ENCODE results near the gene FHIT.

Gene FHIT

DNA sequence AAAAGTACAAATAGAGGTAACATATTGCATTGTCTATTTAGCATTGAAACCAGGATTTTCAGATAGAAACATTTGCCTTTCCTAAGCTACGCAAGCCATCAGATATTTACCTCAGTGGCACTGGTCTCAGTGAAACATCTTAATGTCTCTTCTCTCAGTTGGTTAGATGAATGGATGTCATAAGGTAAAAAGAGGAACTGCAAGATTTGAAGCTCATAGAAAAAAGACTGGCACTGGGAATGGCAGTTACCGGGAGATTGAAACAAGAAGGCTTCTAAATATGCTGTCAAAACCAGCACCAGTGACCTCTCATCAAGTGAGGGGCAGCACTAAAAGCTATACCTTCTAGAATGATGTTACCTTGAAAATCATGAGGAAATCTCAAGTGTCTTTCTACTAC lies 486.4 kb downstream of the FHIT start:
- no peak for DNase-seq (ENCODE audit: low read depth in 2 of 2)

GRCh38 chr3:60760145-60760544 lies 491.1 kb downstream of the FHIT start:
- DNase-seq (ENCODE audit: low read depth in 2 of 2), result no peak

- DNase-seq (ENCODE audit: low read depth in 2 of 2), result no peak
Measured at GRCh38 chr3:60759439-60759838, 491.8 kb downstream of the FHIT start.

GRCh38 chr3:60758831-60759230 lies 492.4 kb downstream of the FHIT start:
- DNase-seq (ENCODE audit: low read depth in 2 of 2), result no peak

- DNase-seq (ENCODE audit: low read depth in 2 of 2), result no peak
Measured at GRCh38 chr3:60758171-60758570, 493.1 kb downstream of the FHIT start.

DNA sequence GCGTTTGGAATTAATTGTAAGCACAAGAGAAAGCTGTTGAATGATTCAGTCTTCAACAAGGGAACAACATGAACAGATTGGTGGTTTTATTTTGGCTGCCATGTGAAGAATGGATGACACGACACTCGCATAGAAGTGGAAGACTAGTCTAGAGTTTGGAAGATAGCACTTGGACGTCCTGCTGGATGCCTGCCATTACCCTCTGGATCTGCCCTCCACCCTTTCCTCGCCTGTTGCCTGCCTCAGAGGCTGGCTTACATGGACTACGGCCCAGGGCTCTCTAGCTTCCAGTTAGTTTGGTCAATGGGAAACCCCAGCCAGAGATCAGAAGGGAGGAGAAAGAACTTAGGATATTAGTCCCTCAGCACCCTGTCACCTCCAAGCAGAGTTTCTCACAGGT lies 493.5 kb downstream of the FHIT start:
- DNase-seq (ENCODE audit: low read depth in 2 of 2), result no peak

- DNase-seq (ENCODE audit: low read depth in 2 of 2), result peak in 1 of 2 experiments; percentile 21
Measured at GRCh38 chr3:60756241-60757030, 494.8 kb downstream of the FHIT start.

DNA sequence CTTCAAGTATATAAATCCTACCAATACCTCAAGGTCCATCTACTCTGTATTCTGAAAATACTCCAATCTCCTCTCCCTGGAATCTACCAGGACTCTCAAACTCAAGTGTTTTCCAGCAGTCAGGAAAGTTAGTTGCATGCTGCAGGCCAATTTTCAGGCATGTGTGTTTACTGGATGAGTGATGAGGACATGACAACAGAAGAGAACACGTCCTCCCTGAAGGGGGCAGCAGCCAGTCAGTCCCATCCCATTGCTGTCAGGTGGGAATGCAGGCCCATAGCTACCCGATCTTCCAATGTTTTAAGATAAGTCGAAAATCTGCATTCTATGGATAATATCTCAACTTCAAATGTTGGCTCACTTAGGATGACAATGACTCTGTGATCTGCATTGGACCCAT lies 496.2 kb downstream of the FHIT start:
- DNase-seq (ENCODE audit: low read depth in 2 of 2), result no peak

DNA sequence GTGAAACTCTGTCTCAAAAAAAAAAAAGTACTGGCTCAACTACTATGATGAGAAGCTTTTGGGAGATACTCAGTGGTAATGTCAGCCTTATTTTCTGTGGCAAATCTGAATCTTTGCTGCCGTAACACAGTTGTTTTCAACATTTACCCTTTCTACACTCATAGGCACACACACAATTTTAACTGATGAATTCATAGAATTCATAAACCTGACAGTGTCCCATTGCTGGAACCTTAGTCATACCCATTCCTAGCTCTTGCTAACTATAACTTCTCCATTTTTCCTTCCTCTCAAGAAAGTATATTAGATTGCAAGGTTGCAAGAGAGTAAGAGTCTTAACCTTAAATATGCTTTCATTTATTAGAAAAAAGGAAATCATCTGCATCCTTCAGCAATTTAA lies 496.6 kb downstream of the FHIT start:
- peak; percentile 44 to 56 for DNase-seq (ENCODE audit: low read depth in 2 of 2)

DNA sequence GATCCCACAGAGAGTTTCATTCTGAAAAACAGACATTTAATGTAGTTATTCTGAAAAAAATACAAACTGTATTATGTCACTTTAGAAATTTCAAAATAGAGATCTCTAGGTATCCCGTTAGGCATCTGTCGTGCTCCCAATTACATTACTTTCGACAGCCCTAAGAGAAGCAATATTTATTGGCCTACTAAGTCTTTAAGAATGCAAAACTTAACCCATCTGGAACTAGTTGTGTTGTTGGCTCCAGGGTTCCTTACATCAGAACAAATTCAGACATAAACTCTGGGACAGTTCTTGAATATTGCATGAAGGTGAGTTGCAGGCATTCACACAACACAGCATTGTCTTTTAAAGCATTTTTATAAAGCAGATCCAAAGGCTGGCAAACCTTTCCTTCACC lies 498.4 kb downstream of the FHIT start:
- peak; percentile 86 to 88 for DNase-seq (ENCODE audit: low read depth in 2 of 2)

DNA sequence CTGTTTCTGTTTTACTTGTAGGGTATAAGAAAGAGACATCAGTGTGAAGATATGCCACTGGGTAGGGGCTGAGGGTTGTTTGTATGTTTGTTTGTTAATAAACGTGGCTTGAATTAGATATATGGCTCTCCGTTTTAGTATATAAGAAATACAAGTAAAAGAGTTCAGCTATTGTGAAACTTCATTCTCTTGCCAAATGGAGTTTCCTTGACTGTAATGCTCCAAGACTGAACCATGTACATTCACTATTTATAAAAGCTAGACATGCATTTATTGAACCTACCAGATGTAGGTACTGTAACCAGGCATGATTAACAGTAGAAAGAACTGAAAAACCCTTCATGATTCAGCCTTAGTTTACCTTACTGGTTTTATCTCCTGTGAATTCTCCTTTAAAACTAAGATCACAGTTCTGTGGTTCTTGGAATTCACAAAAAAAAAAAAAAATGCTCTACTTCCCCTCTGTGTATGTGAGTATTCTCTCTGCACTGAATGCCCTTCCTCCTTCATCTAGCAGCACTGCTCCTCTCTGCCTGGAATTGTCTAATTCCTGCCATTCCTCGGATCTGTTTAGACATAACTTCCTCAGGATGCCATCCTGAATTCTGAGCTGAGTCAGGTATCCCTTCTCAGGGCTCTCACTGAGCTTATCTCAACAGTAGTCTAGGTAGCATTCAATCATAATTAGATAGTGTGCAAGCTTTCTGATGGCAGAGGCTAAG lies 504.4 kb downstream of the FHIT start:
- DNase-seq (ENCODE audit: low read depth in 2 of 2), result peak in 1 of 2 experiments; percentile 30

GRCh38 chr3:60746043-60746638 lies 505.1 kb downstream of the FHIT start:
- DNase-seq (ENCODE audit: low read depth in 2 of 2), result no peak

DNA sequence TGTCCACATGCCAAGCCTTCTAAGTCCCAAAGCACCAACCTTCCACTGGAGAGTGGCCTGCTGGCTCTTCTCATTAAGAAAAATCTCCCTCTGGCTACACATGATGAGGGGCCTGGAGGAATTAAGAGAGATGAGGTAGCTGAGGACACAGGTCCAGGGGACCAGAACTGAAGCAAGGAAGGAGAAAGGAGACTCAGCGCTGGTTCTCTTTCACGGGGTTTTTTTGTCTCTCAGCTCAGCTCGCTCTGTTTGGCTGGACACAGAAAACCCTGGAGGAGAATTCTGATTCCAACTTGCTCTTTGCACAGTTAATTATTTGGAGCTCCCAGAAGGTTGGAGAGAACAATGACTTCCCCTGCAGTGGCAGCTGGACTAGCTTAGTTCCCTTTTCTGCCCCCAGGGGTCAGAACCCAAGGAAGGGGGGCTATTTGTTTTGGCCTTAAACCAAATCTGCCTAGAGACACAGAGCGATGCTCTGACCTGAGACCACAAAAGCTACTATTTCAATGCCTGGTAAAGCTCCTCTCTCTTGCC lies 507.6 kb downstream of the FHIT start:
- DNase-seq (ENCODE audit: low read depth in 2 of 2), result no peak

DNA sequence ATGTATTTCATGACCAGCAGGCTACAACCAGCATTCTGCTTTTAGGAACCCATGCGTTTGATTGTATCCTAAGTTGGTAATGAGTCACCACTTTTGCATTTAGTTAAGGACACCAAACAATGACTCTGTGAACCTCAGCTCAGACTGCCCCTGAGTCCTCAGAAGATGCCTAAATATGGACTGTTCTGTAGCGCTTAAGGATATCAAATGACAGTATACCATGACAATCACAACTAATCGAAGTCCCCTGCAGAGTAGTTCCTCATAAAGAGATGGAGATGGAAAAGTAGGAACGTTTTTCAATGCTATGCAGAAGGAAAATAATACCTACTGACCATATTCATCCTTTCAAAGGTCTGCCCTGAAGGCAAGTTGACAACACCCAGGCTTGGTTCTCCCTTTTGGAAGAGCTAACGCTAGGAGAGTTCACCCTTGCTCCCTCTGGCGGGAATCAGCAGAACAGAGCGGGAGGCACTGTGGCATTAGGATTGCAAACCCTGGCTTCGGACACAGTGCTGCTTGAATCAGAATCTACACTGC lies 508.6 kb downstream of the FHIT start:
- peak in 1 of 2 experiments; percentile 34 for DNase-seq (ENCODE audit: low read depth in 2 of 2)

DNA sequence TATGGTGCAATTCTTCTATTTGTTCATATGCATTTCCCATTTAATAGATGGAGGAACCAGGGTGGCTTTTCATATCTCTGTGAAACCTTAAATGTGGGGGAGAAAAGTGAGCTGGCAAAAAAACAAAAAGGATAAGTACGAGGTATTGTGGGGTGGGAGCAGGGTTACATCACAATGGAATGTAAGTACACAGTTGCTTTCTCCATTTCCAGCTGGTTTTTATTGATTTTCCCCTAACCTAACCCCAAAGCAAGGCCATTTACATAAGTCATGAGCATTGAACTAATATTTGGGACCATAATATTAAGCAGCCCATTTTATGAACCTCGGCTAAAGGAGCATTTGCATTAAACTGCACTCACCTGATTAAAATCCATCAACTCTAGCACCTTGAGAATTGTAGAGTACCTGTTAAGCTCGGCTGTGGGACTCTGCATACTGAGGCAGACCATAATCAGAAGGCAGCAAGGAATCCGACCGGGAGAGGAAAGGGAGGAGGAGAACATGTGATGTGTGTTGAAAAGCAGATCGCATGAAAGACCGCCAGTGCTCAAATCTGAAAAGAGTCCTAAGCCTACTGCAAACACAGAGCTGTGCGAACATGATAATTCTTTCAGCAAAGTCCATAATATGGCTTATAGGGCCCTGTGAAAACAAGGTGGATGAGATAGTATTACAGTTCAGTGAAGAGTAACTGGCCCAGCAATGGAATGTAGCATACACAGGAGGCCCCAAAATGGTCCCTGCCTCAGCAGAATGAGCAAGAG lies 513.4 kb downstream of the FHIT start:
- DNase-seq (ENCODE audit: low read depth in 2 of 2), result no peak

DNA sequence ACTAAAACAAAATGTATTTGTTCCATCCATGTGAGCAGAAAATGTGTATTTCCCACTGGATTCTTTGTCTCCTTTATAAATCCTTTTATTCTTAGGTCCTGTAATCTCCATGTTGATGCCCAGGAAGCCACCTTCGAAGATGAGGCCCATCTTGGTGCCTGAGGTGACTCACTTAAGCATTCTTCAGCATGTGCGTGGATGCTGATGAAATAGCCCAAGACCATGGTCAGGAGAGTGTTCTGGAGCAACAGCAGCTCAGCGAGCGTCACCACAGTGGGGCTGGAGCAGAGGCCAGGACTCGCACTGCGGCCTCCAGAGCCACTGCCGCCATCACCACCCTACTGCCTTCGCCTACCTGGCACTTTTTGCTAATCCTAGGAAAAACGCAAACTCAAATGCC lies 520.9 kb downstream of the FHIT start:
- no peak for DNase-seq (ENCODE audit: low read depth in 2 of 2)

DNA sequence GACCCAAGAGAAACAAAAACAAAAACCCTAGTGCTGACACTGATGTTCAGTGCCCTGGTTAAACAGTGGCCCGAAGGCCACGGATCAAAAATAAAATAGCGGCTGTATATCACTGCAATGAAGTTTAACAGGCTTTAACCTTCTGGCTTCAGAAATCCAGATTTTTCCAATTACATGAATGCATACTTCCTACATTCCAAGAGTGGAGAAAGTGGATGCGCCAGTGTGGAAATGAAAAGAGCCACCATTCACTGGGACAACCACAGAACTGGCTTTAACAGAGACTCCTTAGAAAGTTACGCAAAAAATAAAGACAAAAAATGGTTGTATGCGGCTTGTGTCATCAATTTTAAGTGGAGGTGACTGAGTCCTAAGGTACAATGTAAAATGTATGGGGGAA lies 522.2 kb downstream of the FHIT start:
- DNase-seq (ENCODE audit: low read depth in 2 of 2), result peak in 1 of 2 experiments; percentile 32

DNA sequence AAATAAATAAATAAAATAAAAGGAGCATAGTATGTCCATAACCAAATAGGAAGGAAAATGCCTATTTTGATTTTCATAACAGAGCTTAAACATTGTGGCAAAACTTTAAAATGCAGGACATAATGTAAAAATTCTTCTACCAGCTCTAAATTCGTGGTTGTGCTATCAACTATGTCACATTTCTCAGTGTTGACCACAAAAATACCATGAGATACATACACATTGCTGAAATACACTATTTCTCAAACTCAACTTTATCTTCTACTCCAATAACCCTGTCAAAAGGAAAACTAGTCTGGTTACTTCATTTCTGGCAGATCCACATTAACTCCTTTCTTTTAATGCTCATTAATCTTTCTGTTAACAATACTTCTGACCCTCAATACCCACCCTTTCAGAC lies 523.2 kb downstream of the FHIT start:
- DNase-seq (ENCODE audit: low read depth in 2 of 2), result peak in 1 of 2 experiments; percentile 33

DNA sequence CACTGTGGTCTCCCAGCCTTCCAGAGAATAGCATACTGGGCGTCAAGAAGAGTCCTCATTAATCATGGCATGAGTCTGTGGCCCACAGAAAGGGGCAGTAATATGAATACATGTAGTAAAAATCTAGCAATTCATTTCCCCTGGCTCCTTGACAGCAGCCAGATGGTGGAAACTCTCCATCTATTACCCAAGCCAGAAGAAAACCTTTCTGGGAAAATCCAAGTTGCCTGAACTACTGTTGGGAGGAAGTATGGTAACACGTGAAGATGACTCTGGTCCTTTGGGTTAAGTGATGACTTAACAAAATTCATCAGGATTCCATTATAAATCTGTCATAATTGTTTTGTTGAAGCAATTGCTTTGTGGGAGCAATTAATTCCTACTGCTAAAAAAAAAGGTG lies 530.5 kb downstream of the FHIT start:
- no peak for DNase-seq (ENCODE audit: low read depth in 2 of 2)

DNA sequence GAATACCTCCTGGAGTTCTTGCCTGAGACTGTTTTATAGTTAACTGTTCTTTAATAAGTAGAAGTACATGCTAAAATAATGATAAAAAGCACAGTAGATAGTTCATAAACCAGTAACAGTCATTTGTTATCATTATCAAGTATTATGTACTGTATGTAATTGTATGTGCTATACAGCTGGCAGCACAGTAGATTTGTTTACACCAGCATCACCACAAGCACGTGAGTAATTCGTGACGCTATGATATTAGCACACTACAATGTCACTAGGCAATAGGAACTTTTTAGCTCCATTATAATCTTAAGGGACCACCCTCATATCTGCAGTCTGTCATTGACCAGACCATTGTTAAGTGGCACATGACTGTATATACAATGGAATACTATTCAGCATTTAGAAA lies 534.7 kb downstream of the FHIT start:
- DNase-seq (ENCODE audit: low read depth in 2 of 2), result no peak

DNA sequence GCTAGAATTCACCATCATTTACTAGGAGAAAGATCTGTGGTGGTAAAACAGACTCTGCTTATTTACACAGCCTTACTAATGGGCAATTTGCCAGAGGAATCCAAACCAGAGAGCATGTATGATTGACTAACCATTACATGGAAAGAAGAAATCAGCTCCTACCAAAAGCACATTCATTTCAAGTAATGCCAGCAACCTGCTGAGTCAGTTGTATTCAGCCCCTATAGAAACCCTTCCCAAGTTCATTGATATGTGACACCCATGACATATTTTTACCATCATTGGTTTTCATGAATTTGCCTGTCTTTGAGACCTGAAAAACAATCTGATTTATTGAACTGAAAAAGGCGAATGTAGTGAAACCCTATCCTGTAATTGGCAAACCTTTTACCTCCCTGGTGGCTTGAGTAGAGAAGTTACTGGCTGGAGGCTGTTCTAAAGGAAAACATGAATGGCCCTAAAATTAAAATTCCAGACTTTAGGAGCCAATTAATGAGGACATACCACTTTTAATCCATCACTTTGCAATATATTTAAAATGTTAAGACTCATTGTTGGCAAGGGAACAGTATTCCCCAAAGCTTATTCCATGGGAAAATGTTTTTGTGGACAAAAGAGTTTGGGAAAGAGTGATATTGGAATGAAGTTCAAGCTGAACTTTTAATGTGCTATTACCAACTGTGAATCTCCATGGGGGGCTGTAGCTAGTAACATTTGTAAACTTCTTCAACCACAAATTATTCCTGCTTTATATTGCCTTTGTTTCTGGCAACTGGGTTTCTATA lies 542.9 kb downstream of the FHIT start:
- peak; percentile 78 to 80 for DNase-seq (ENCODE audit: low read depth in 2 of 2)
